Activated naive CD4-positive, alpha-beta T cell treated with anti-CD3 and anti-CD28 coated beads, Interleukin-2, amount 50 U/mL, for 24 hours (primary cell): ENCODE results near the gene PHF21B.
"Not testable (repeated sequence)": the region's sequence is repeated elsewhere in the genome, so short reads cannot be mapped to it uniquely, and the experiment has no call there.

Experiments
- H3K27ac Mint-ChIP-seq: one replicate; pipeline ENCODE4 v1.8.0; 2021; ENCODE audit warnings: mild to moderate bottlenecking, mixed read lengths
- H3K27me3 Mint-ChIP-seq: one replicate; pipeline ENCODE4 v1.8.0; 2021; ENCODE audit warnings: mixed read lengths
- H3K36me3 Mint-ChIP-seq: one replicate; pipeline ENCODE4 v1.8.0; 2021; ENCODE audit warnings: mixed read lengths
- H3K4me1 Mint-ChIP-seq: one replicate; pipeline ENCODE4 v1.8.0; 2021; ENCODE audit warnings: mixed read lengths
- H3K4me3 Mint-ChIP-seq: one replicate; pipeline ENCODE4 v1.8.0; 2021; ENCODE audit warnings: mild to moderate bottlenecking, mixed read lengths
- H3K9me3 Mint-ChIP-seq: one replicate; pipeline ENCODE4 v1.8.0; 2021; ENCODE audit warnings: mixed read lengths

Gene PHF21B

GRCh38 chr22:44917372-44918165, 92.2 kb downstream of the PHF21B start:
- Mint-ChIP-seq H3K27ac (no peak overlapping the region), H3K4me1 (no peaks in the 10 kb centered on the region), H3K4me3 (no peak overlapping the region), H3K36me3 (no peaks in the 10 kb centered on the region), H3K9me3 (no peaks in the 10 kb centered on the region), H3K27me3 (no peaks in the 10 kb centered on the region)

- Mint-ChIP-seq H3K9me3 (no peaks in the 10 kb centered on the region), H3K4me3 (no peak overlapping the region), H3K27ac (no peak overlapping the region), H3K4me1 (no peaks in the 10 kb centered on the region), H3K27me3 (no peaks in the 10 kb centered on the region), H3K36me3 (no peaks in the 10 kb centered on the region)
Observed at GRCh38 chr22:44916281-44917231, 93.2 kb downstream of the PHF21B start.

- Mint-ChIP-seq H3K27me3 (no peaks in the 10 kb centered on the region), H3K9me3 (peaks cover 4% of the 10 kb centered on the region), H3K27ac (no peak overlapping the region), H3K4me3 (no peak overlapping the region), H3K36me3 (no peaks in the 10 kb centered on the region), H3K4me1 (no peaks in the 10 kb centered on the region)
Observed at GRCh38 chr22:44915441-44915840, 94.4 kb downstream of the PHF21B start.

GRCh38 chr22:44914026-44914721, 95.6 kb downstream of the PHF21B start:
- Mint-ChIP-seq H3K27me3 (peaks cover 3% of the 10 kb centered on the region), H3K9me3 (peaks cover 4% of the 10 kb centered on the region), H3K36me3 (no peaks in the 10 kb centered on the region)

GRCh38 chr22:44913198-44913983, 96.4 kb downstream of the PHF21B start:
- H3K4me3 Mint-ChIP-seq: no peak overlapping the region
- no peaks in the 10 kb centered on the region for H3K36me3 Mint-ChIP-seq
- no peak overlapping the region for H3K27ac Mint-ChIP-seq
- peaks cover 4% of the 10 kb centered on the region for H3K9me3 Mint-ChIP-seq
- peaks cover 3% of the 10 kb centered on the region for H3K27me3 Mint-ChIP-seq
- no peaks in the 10 kb centered on the region for H3K4me1 Mint-ChIP-seq

More at GRCh38 chr22:44914026-44914721, 95.6 kb downstream of the PHF21B start:
- Mint-ChIP-seq H3K4me1 (no peaks in the 10 kb centered on the region), H3K4me3 (no peak overlapping the region), H3K27ac (no peak overlapping the region)

- peaks cover 4% of the 10 kb centered on the region for H3K9me3 Mint-ChIP-seq
- H3K4me1 Mint-ChIP-seq: no peaks in the 10 kb centered on the region
- no peaks in the 10 kb centered on the region for H3K36me3 Mint-ChIP-seq
- H3K27ac Mint-ChIP-seq: no peak overlapping the region
- H3K27me3 Mint-ChIP-seq: peaks cover 13% of the 10 kb centered on the region
- H3K4me3 Mint-ChIP-seq: no peak overlapping the region
Observed at GRCh38 chr22:44909241-44909640, 100.6 kb downstream of the PHF21B start.

- H3K27me3 Mint-ChIP-seq: peaks cover 14% of the 10 kb centered on the region
- no peak overlapping the region for H3K4me3 Mint-ChIP-seq
- H3K9me3 Mint-ChIP-seq: peaks cover 5% of the 10 kb centered on the region
- H3K4me1 Mint-ChIP-seq: no peaks in the 10 kb centered on the region
- H3K27ac Mint-ChIP-seq: no peak overlapping the region
- no peaks in the 10 kb centered on the region for H3K36me3 Mint-ChIP-seq
Observed at GRCh38 chr22:44907765-44908737, 101.8 kb downstream of the PHF21B start.

GRCh38 chr22:44906999-44907644, 102.7 kb downstream of the PHF21B start:
- Mint-ChIP-seq H3K4me1 (no peaks in the 10 kb centered on the region), H3K4me3 (no peak overlapping the region), H3K36me3 (no peaks in the 10 kb centered on the region), H3K27ac (no peak overlapping the region), H3K9me3 (peaks cover 12% of the 10 kb centered on the region), H3K27me3 (peaks cover 18% of the 10 kb centered on the region)

- Mint-ChIP-seq H3K36me3 (no peaks in the 10 kb centered on the region), H3K4me3 (no peak overlapping the region), H3K27me3 (peaks cover 18% of the 10 kb centered on the region), H3K27ac (no peak overlapping the region), H3K4me1 (no peaks in the 10 kb centered on the region), H3K9me3 (peaks cover 12% of the 10 kb centered on the region)
Observed at GRCh38 chr22:44906248-44906936, 103.4 kb downstream of the PHF21B start.

GRCh38 chr22:44904492-44905152, 105.2 kb downstream of the PHF21B start:
- not testable (repeated sequence) for H3K4me1 Mint-ChIP-seq
- H3K27me3 Mint-ChIP-seq: peaks cover 22% of the 10 kb centered on the region

GRCh38 chr22:44903164-44903563, 106.6 kb downstream of the PHF21B start:
- peaks cover 13% of the 10 kb centered on the region for H3K9me3 Mint-ChIP-seq
- peaks cover 22% of the 10 kb centered on the region for H3K27me3 Mint-ChIP-seq
- H3K36me3 Mint-ChIP-seq, H3K4me3 Mint-ChIP-seq, H3K27ac Mint-ChIP-seq, H3K4me1 Mint-ChIP-seq: not testable (repeated sequence)

More at GRCh38 chr22:44904492-44905152, 105.2 kb downstream of the PHF21B start:
- not testable (repeated sequence) for H3K27ac Mint-ChIP-seq, H3K36me3 Mint-ChIP-seq, H3K4me3 Mint-ChIP-seq
- peaks cover 13% of the 10 kb centered on the region for H3K9me3 Mint-ChIP-seq

GRCh38 chr22:44901301-44901700, 108.5 kb downstream of the PHF21B start:
- no peak overlapping the region for H3K27ac Mint-ChIP-seq
- no peak overlapping the region for H3K4me3 Mint-ChIP-seq
- H3K36me3 Mint-ChIP-seq: no peaks in the 10 kb centered on the region
- H3K9me3 Mint-ChIP-seq: peaks cover 13% of the 10 kb centered on the region
- H3K4me1 Mint-ChIP-seq: no peaks in the 10 kb centered on the region
- H3K27me3 Mint-ChIP-seq: peaks cover 22% of the 10 kb centered on the region

GRCh38 chr22:44898236-44898635, 111.6 kb downstream of the PHF21B start:
- H3K36me3 Mint-ChIP-seq: no peaks in the 10 kb centered on the region
- H3K27me3 Mint-ChIP-seq: peaks cover 13% of the 10 kb centered on the region
- H3K4me1 Mint-ChIP-seq: no peaks in the 10 kb centered on the region
- peaks cover 13% of the 10 kb centered on the region for H3K9me3 Mint-ChIP-seq
- H3K4me3 Mint-ChIP-seq: no peak overlapping the region
- no peak overlapping the region for H3K27ac Mint-ChIP-seq
